ENCODE data around the gene KRT83. TPM values are rescaled to one million over a fixed set of nuclear protein-coding genes. Genes with fewer than 3 reads are reported as not detected.
A peak's percentile ranks its signal among the peaks of the same experiment; 100 is the strongest.
"Not testable (repeated sequence)": the region's sequence is repeated elsewhere in the genome, so short reads cannot be mapped to it uniquely, and the experiment has no call there.

KRT83 gene
- total RNA-seq, 1 experiment from 2014 or later, result not detected

DNA sequence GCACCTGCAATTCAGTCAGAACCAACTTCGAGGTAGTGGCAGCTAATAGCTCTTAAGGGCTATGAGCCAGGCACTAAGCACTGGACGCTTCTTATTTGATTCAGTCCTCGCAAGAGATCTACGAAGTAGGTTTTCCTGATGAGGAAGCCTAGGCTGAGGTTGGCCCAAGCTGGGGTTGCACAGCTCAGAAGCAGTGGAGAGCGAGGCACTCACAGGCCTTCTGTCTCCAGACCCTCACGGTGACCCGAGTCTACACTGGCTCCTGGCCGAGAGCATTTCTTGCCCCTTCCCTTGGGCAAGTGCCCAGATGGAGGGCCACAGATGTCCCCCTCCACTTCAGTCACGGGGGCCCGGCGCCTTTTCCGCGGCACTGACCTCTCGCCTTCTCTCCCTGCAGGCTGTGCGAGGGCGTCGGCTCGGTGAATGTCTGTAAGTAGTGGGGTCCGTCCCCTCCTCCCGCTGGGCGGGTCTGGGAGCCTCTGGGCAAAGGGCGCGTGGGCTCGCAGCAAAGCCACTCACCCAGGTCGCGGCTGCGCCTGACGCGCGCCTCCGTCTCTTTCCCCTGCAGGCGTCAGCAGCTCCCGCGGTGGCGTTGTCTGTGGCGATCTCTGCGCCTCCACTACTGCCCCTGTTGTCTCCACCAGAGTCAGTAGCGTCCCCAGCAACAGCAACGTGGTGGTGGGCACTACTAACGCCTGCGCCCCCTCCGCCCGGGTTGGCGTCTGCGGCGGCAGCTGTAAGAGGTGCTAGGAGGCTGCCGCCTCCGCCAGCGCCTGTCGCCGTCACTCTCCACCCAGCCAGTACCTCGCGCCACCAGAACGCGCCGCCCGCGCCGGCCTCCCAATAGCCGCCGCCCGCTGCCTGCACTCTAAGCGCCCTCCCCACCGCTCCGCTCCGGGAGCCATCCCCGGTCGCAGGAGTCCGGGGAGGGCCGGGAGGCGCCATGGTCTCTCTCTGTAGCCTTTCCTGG is 13.1 kb downstream of the KRT83 start:
- peak; percentile 49 to 75 for DNase-seq
- H3K79me2 ChIP-seq (ENCODE audit: low read depth), result no peaks in the 10 kb centered on the region
- intact Hi-C loops (cut with micrococcal nuclease; ENCODE audit: unreplicated experiment), result no loop called here
- BruUV-seq (replicated peaks), result TSS peak; percentile 53
- CTCF ChIA-PET, result interaction anchor here (0.6 to 1.5 kb wide), 6 partner anchors 10 to 774 kb away, joined by 3 to 10 read pairs (median 4); no protein-coding TSS in a partner anchor
- H3K27me3 ChIP-seq (ENCODE audit: insufficient read depth, low read depth), result no peaks in the 10 kb centered on the region
- POLR2A ChIA-PET (ENCODE audit: unreplicated experiment), result interaction anchor here (0.6 to 0.9 kb wide), 4 partner anchors 27 to 163 kb away, joined by 3 to 9 read pairs (median 6); no protein-coding TSS in a partner anchor
- H2AFZ ChIP-seq, result peak overlapping the region; percentile 76
- no peaks in the 10 kb centered on the region for H3K9me3 ChIP-seq (ENCODE audit: insufficient read depth, low read depth)
- H3K4me3 ChIP-seq, result peak overlapping the region; percentile 71
- peaks cover 19% of the 10 kb centered on the region for H3K4me1 ChIP-seq (replicated peaks; ENCODE audit: insufficient read depth)
- peak overlapping the region; percentile 94 for H3K4me2 ChIP-seq
- TF ChIP-seq, protein P1, sequence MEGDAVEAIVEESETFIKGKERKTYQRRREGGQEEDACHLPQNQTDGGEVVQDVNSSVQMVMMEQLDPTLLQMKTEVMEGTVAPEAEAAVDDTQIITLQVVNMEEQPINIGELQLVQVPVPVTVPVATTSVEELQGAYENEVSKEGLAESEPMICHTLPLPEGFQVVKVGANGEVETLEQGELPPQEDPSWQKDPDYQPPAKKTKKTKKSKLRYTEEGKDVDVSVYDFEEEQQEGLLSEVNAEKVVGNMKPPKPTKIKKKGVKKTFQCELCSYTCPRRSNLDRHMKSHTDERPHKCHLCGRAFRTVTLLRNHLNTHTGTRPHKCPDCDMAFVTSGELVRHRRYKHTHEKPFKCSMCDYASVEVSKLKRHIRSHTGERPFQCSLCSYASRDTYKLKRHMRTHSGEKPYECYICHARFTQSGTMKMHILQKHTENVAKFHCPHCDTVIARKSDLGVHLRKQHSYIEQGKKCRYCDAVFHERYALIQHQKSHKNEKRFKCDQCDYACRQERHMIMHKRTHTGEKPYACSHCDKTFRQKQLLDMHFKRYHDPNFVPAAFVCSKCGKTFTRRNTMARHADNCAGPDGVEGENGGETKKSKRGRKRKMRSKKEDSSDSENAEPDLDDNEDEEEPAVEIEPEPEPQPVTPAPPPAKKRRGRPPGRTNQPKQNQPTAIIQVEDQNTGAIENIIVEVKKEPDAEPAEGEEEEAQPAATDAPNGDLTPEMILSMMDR (conservative IDR thresholded peaks at IDR 0.05), result no peak
- TF ChIP-seq EZH2 (IDR thresholded peaks at IDR 0.05; ENCODE audit: low read depth), result no peak
- no peaks in the 10 kb centered on the region for H3K36me3 ChIP-seq (ENCODE audit: low read depth)
- H3K9me2 ChIP-seq (ENCODE audit: insufficient read depth), result no peaks in the 10 kb centered on the region
- no peaks in the 10 kb centered on the region for H4K20me1 ChIP-seq (ENCODE audit: insufficient read depth)
- H3F3A ChIP-seq (ENCODE audit: insufficient read depth, low read depth), result peaks cover 4% of the 10 kb centered on the region; the same call in 1 of the 2 replicates
- no peak overlapping the region for H3K27ac ChIP-seq

DNA sequence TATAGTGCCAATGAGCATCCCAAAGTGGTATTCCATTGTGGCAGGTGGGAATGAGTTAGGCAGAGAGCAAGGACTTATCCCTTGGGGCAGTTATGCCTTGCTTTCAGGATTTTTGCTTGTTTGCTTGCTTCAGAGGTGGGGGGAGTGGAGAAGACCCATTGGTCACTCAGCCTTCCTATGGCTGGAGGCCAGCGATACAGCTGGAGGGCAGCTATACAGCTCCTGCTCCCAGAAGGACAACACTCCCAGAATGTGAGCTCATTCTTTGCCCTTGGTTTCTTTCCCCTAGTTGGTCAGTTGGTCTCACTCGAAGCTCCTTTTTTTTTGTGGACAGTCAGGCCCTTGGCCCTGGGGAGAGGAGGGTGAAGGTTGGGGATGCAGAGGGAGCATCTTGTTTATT is 14.5 kb downstream of the KRT83 start:
- H3K4me2 ChIP-seq, result no peak overlapping the region
- H3K4me3 ChIP-seq, result no peak overlapping the region
- peaks cover 4% of the 10 kb centered on the region; the same call in 1 of the 2 replicates for H3F3A ChIP-seq (ENCODE audit: insufficient read depth, low read depth)
- no peak for TF ChIP-seq EZH2 (IDR thresholded peaks at IDR 0.05; ENCODE audit: low read depth)
- TF ChIP-seq, protein P1 (conservative IDR thresholded peaks at IDR 0.05), result no peak
- BruUV-seq (replicated peaks), result no TSS peak
- no peaks in the 10 kb centered on the region for H3K27me3 ChIP-seq (ENCODE audit: insufficient read depth, low read depth)
- H3K9me3 ChIP-seq (ENCODE audit: insufficient read depth, low read depth), result no peaks in the 10 kb centered on the region
- ChIA-PET POLR2A (ENCODE audit: unreplicated experiment) (interaction anchor here (0.6 kb wide), 3 partner anchors 14 to 274 kb away, joined by 4 to 9 read pairs (median 7); no protein-coding TSS in a partner anchor), CTCF (interaction anchor here (0.5 to 1.4 kb wide), 4 partner anchors 12 to 95 kb away, joined by 3 to 6 read pairs (median 4); no protein-coding TSS in a partner anchor)
- H3K4me1 ChIP-seq (replicated peaks; ENCODE audit: insufficient read depth), result peaks cover 19% of the 10 kb centered on the region
- intact Hi-C loops (cut with micrococcal nuclease; ENCODE audit: unreplicated experiment), result no loop called here
- H2AFZ ChIP-seq, result no peak overlapping the region
- H3K36me3 ChIP-seq (ENCODE audit: low read depth), result no peaks in the 10 kb centered on the region
- no peaks in the 10 kb centered on the region for H3K79me2 ChIP-seq (ENCODE audit: low read depth)
- DNase-seq, result no peak
- H3K9me2 ChIP-seq (ENCODE audit: insufficient read depth), result no peaks in the 10 kb centered on the region
- no peaks in the 10 kb centered on the region for H4K20me1 ChIP-seq (ENCODE audit: insufficient read depth)
- H3K27ac ChIP-seq, result no peak overlapping the region

GRCh38 chr12:52305921-52306705 is 15.1 kb downstream of the KRT83 start:
- TF ChIP-seq, protein P1 (conservative IDR thresholded peaks at IDR 0.05), result peak; percentile 48
- no peak for TF ChIP-seq EZH2 (IDR thresholded peaks at IDR 0.05; ENCODE audit: low read depth)
- Histone ChIP-seq H3K27me3 (ENCODE audit: insufficient read depth, low read depth) (no peaks in the 10 kb centered on the region), H3K4me3 (no peak overlapping the region), H2AFZ (no peak overlapping the region), H3K4me2 (no peak overlapping the region), H3K9me3 (ENCODE audit: insufficient read depth, low read depth) (no peaks in the 10 kb centered on the region), H3F3A (ENCODE audit: insufficient read depth, low read depth) (peaks cover 4% of the 10 kb centered on the region; the same call in 1 of the 2 replicates), H3K4me1 (replicated peaks; ENCODE audit: insufficient read depth) (peaks cover 19% of the 10 kb centered on the region), H3K36me3 (ENCODE audit: low read depth) (no peaks in the 10 kb centered on the region), H3K79me2 (ENCODE audit: low read depth) (no peaks in the 10 kb centered on the region), H3K27ac (no peak overlapping the region), H3K9me2 (ENCODE audit: insufficient read depth) (no peaks in the 10 kb centered on the region), H4K20me1 (ENCODE audit: insufficient read depth) (no peaks in the 10 kb centered on the region)
- POLR2A ChIA-PET (ENCODE audit: unreplicated experiment), result interaction anchor here (0.6 kb wide), 3 partner anchors 14 to 274 kb away, joined by 4 to 9 read pairs (median 7); no protein-coding TSS in a partner anchor
- intact Hi-C loops (cut with micrococcal nuclease; ENCODE audit: unreplicated experiment), result no loop called here
- CTCF ChIA-PET, result interaction anchor here (0.5 to 1.4 kb wide), 3 partner anchors 13 to 26 kb away, joined by 3 to 6 read pairs (median 4); no protein-coding TSS in a partner anchor
- no TSS peak for BruUV-seq (replicated peaks)
- DNase-seq, result no peak

DNA sequence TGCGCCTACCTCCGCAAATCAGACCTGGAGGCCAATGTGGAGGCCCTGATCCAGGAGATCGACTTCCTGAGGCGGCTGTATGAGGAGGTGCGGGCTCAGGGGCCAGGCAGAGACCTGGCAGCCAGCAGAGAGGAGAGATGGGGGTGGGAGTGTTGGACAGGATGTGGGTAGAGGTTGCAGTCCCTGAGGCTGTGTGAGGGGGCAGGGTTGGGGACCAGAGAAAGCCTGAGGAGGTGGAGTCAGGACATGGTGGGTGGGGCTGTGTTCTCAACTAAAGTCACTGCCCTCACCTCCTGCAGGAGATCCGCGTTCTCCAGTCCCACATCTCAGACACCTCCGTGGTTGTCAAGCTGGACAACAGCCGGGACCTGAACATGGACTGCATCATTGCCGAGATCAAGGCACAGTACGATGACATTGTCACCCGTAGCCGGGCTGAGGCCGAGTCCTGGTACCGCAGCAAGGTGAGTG is 16.2 kb downstream of the KRT83 start:
- H3K4me2 ChIP-seq; POLR2A ChIA-PET (ENCODE audit: unreplicated experiment); BruUV-seq (replicated peaks); H3K27ac ChIP-seq; H3K27me3 ChIP-seq (ENCODE audit: insufficient read depth, low read depth); intact Hi-C loops (cut with micrococcal nuclease; ENCODE audit: unreplicated experiment); H4K20me1 ChIP-seq (ENCODE audit: insufficient read depth); H3K9me3 ChIP-seq (ENCODE audit: insufficient read depth, low read depth); CTCF ChIA-PET; H3K79me2 ChIP-seq (ENCODE audit: low read depth); DNase-seq; H3K36me3 ChIP-seq (ENCODE audit: low read depth); H3F3A ChIP-seq (ENCODE audit: insufficient read depth, low read depth); H3K4me3 ChIP-seq; H3K9me2 ChIP-seq (ENCODE audit: insufficient read depth); H2AFZ ChIP-seq: not testable (repeated sequence)
- H3K4me1 ChIP-seq (replicated peaks; ENCODE audit: insufficient read depth), result peaks cover 19% of the 10 kb centered on the region

Data from PC-9 (cell line).